GM18508 (cell line): ENCODE measurements around the gene RAB1B.
"Not testable (repeated sequence)": the region's sequence is repeated elsewhere in the genome, so short reads cannot be mapped to it uniquely, and the experiment has no call there.

Source experiments
- ATAC-seq: cut with Tn5 transposase; IDR thresholded peaks from one replicate; pipeline ENCODE4 v1.9.1; 2021; ENCODE audit warnings: moderate number of reproducible peaks; ENCODE audit not compliant: insufficient read depth, unreplicated experiment

The RAB1B gene

GRCh38 chr11:66317322-66317722 lies 48.9 kb downstream of the RAB1B start:
- no peak for ATAC-seq

- no peak for ATAC-seq
These were observed 49.5 kb downstream of the RAB1B start for GRCh38 chr11:66317723-66318599.

GRCh38 chr11:66318600-66318970 lies 50.1 kb downstream of the RAB1B start:
- ATAC-seq, result no peak

GRCh38 chr11:66320289-66320688 lies 51.9 kb downstream of the RAB1B start:
- ATAC-seq, result not testable (repeated sequence)

- ATAC-seq, result not testable (repeated sequence)
These were observed 52.3 kb downstream of the RAB1B start for GRCh38 chr11:66320748-66321147.

- no peak for ATAC-seq
These were observed 53.2 kb downstream of the RAB1B start for GRCh38 chr11:66321606-66322005.

GRCh38 chr11:66322732-66323427 lies 54.4 kb downstream of the RAB1B start:
- no peak for ATAC-seq

GRCh38 chr11:66323684-66324083 lies 55.2 kb downstream of the RAB1B start:
- no peak for ATAC-seq

- no peak for ATAC-seq
These were observed 56.2 kb downstream of the RAB1B start for GRCh38 chr11:66324664-66325063.

- ATAC-seq, result no peak
These were observed 56.8 kb downstream of the RAB1B start for GRCh38 chr11:66325263-66325671.

- ATAC-seq, result no peak
These were observed 58.0 kb downstream of the RAB1B start for GRCh38 chr11:66326261-66327111.
